ENCODE data around the gene ZNF280A. TPM values are rescaled to one million over a fixed set of nuclear protein-coding genes. Genes with fewer than 3 reads are reported as not detected.

Gene ZNF280A
- total RNA-seq, 1 experiment from 2014 or later: not detected

- no peaks in the 10 kb centered on the region for H3F3A ChIP-seq (ENCODE audit: low read length, unreplicated experiment)
- no peaks in the 10 kb centered on the region for H3K9me3 ChIP-seq (ENCODE audit: low read length)
- no peaks in the 10 kb centered on the region for H3K36me3 ChIP-seq (ENCODE audit: low read depth, low read length)
- BruUV-seq (replicated peaks): no TSS peak
- no peaks in the 10 kb centered on the region for H3K9me2 ChIP-seq (replicated peaks; ENCODE audit: low read length)
- H4K20me1 ChIP-seq (ENCODE audit: low read length): no peaks in the 10 kb centered on the region
- H3K79me2 ChIP-seq (ENCODE audit: low read length): no peaks in the 10 kb centered on the region
- no peaks in the 10 kb centered on the region for H3K4me1 ChIP-seq (ENCODE audit: insufficient read depth, low read length)
- no peak overlapping the region for H3K4me2 ChIP-seq (ENCODE audit: low read length)
- TF ChIP-seq EZH2phosphoT487 (IDR thresholded peaks at IDR 0.05; ENCODE audit: borderline replicate concordance, low read length) (no peak), CTCF (conservative IDR thresholded peaks at IDR 0.05; ENCODE audit: low read depth, low read length) (no peak), EZH2 (IDR thresholded peaks at IDR 0.05; ENCODE audit: low read length, unreplicated experiment) (no peak)
- H3K9ac ChIP-seq (ENCODE audit: low read length): no peak overlapping the region
- no peak for DNase-seq
- no peak overlapping the region for H3K27ac ChIP-seq (ENCODE audit: low read length)
- POLR2A ChIA-PET (ENCODE audit: unreplicated experiment): no interaction called here
- no peak for ATAC-seq
- H3K27me3 ChIP-seq (ENCODE audit: low read length): no peaks in the 10 kb centered on the region
- intact Hi-C loops (cut with micrococcal nuclease): no loop called here
- H3K4me3 ChIP-seq (ENCODE audit: low read length): no peak overlapping the region
- CTCF ChIA-PET: no interaction called here
- no peak overlapping the region for H2AFZ ChIP-seq (ENCODE audit: low read length)
Measured at GRCh38 chr22:22531770-22532546, 11.9 kb upstream of the ZNF280A start.

GRCh38 chr22:22528780-22529179 is 8.7 kb upstream of the ZNF280A start:
- no peaks in the 10 kb centered on the region for H3K4me1 ChIP-seq (ENCODE audit: insufficient read depth, low read length)
- no peaks in the 10 kb centered on the region for H3K79me2 ChIP-seq (ENCODE audit: low read length)
- ATAC-seq: no peak
- ChIA-PET CTCF (no interaction called here), POLR2A (ENCODE audit: unreplicated experiment) (no interaction called here)
- no peak overlapping the region for H3K4me3 ChIP-seq (ENCODE audit: low read length)
- no peak for TF ChIP-seq EZH2phosphoT487 (IDR thresholded peaks at IDR 0.05; ENCODE audit: borderline replicate concordance, low read length)
- TF ChIP-seq EZH2 (IDR thresholded peaks at IDR 0.05; ENCODE audit: low read length, unreplicated experiment): no peak
- TF ChIP-seq CTCF (conservative IDR thresholded peaks at IDR 0.05; ENCODE audit: low read depth, low read length): no peak
- H3K9me2 ChIP-seq (replicated peaks; ENCODE audit: low read length): no peaks in the 10 kb centered on the region
- intact Hi-C loops (cut with micrococcal nuclease): no loop called here
- H2AFZ ChIP-seq (ENCODE audit: low read length): no peak overlapping the region
- peaks cover 15% of the 10 kb centered on the region for H3K27me3 ChIP-seq (ENCODE audit: low read length)
- H3F3A ChIP-seq (ENCODE audit: low read length, unreplicated experiment): no peaks in the 10 kb centered on the region
- no peak overlapping the region for H3K9ac ChIP-seq (ENCODE audit: low read length)
- no peak overlapping the region for H3K27ac ChIP-seq (ENCODE audit: low read length)
- H3K36me3 ChIP-seq (ENCODE audit: low read depth, low read length): no peaks in the 10 kb centered on the region
- DNase-seq: no peak
- H3K9me3 ChIP-seq (ENCODE audit: low read length): no peaks in the 10 kb centered on the region
- H4K20me1 ChIP-seq (ENCODE audit: low read length): no peaks in the 10 kb centered on the region
- BruUV-seq (replicated peaks): no TSS peak
- no peak overlapping the region for H3K4me2 ChIP-seq (ENCODE audit: low read length)

- no peak overlapping the region for H2AFZ ChIP-seq (ENCODE audit: low read length)
Measured at GRCh38 chr22:22527312-22527711, 7.2 kb upstream of the ZNF280A start.

More at GRCh38 chr22:22527312-22527711, 7.2 kb upstream of the ZNF280A start:
- Histone ChIP-seq H3K79me2 (ENCODE audit: low read length) (no peaks in the 10 kb centered on the region), H3K9me2 (replicated peaks; ENCODE audit: low read length) (no peaks in the 10 kb centered on the region), H3K27me3 (ENCODE audit: low read length) (peaks cover 15% of the 10 kb centered on the region), H3K36me3 (ENCODE audit: low read depth, low read length) (no peaks in the 10 kb centered on the region), H3K27ac (ENCODE audit: low read length) (no peak overlapping the region), H4K20me1 (ENCODE audit: low read length) (no peaks in the 10 kb centered on the region), H3K9ac (ENCODE audit: low read length) (no peak overlapping the region), H3K4me3 (ENCODE audit: low read length) (no peak overlapping the region), H3K4me1 (ENCODE audit: insufficient read depth, low read length) (no peaks in the 10 kb centered on the region), H3K4me2 (ENCODE audit: low read length) (no peak overlapping the region), H3K9me3 (ENCODE audit: low read length) (no peaks in the 10 kb centered on the region), H3F3A (ENCODE audit: low read length, unreplicated experiment) (no peaks in the 10 kb centered on the region)
- BruUV-seq (replicated peaks): no TSS peak
- POLR2A ChIA-PET (ENCODE audit: unreplicated experiment): no interaction called here
- DNase-seq: no peak
- intact Hi-C loops (cut with micrococcal nuclease): no loop called here
- no peak for ATAC-seq
- CTCF ChIA-PET: no interaction called here
- TF ChIP-seq EZH2 (IDR thresholded peaks at IDR 0.05; ENCODE audit: low read length, unreplicated experiment): no peak
- no peak for TF ChIP-seq CTCF (conservative IDR thresholded peaks at IDR 0.05; ENCODE audit: low read depth, low read length)
- no peak for TF ChIP-seq EZH2phosphoT487 (IDR thresholded peaks at IDR 0.05; ENCODE audit: borderline replicate concordance, low read length)

Measured in PC-3 (cell line).